Ovary (tissue), 3 donors: Measurements from ENCODE around the gene PRDM12.

ENCODE experiments used
- CTCF ChIP-seq, 3 donors: fragments of 450-650 bp in 2 of 3; fragments of 200-600 bp in 1 of 3; IDR thresholded peaks; one replicate each; pipeline versions ENCODE4 v1.5.1 to v1.8.0; 2016 to 2022; ENCODE audit warnings: antibody characterized with exemption in 3 of 3, mild to moderate bottlenecking in 1 of 3
- EP300 ChIP-seq: sonication (generic); formaldehyde crosslinking; IDR thresholded peaks from one replicate; pipeline ENCODE4 v1.6.1; 2017; ENCODE audit warnings: antibody characterized with exemption
- POLR2A ChIP-seq: fragments of 450-650 bp; IDR thresholded peaks from one replicate; pipeline ENCODE4 v1.6.1; 2017; ENCODE audit warnings: antibody characterized with exemption, mild to moderate bottlenecking, moderate library complexity
- donor health status: DM: no; HTN: no; CAD: no.

GRCh38 chr9:130672466-130672865 lies 8.1 kb downstream of the PRDM12 start:
- TF ChIP-seq CTCF (IDR thresholded peaks at IDR 0.05) (no peak), POLR2A (no peak), EP300 (no peak)
